ENCODE data around the gene GAGE13. TPM values are rescaled to one million over a fixed set of nuclear protein-coding genes. Genes with fewer than 3 reads are reported as not detected.
"Not testable (repeated sequence)": the region's sequence is repeated elsewhere in the genome, so short reads cannot be mapped to it uniquely, and the experiment has no call there.

GAGE13 gene
- total RNA-seq, result not detected
- polyA plus RNA-seq (2013, experiment 1 of 2), result not detected
- polyA plus RNA-seq (2013, experiment 2 of 2), result not detected
- long read RNA-seq, experiment 1, result 0 reads
- long read RNA-seq, experiment 2, result 0 reads
- long read RNA-seq, experiment 3, result 0 reads
- long read RNA-seq, experiment 4, result 0 reads

DNA sequence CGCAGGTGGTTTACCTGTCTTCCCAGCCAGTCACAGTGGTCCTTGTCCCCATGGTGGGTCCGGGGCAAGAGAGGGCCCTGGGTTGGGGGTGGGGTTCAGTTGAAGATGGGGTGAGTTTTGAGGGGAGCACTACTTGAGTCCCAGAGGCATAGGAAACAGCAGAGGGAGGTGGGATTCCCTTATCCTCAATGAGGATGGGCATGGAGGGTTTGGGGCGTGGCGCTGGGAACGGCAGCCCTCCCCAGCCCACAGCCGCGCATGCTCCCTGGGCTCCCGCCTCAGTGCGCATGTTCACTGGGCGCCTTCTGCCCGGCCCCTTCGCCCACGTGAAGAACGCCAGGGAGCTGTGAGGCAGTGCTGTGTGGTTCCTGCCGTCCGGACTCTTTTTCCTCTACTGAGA lies at the start of gene GAGE13:
GAGE13 (plus strand) TSS at position 301 of the 400 bp plus-strand sequence. CDS start 1,156 bp downstream, outside the sequence.
- H3K4me1 Mint-ChIP-seq; H3K4me3 ChIP-seq (ENCODE audit: low read length); H3K9me3 ChIP-seq (ENCODE audit: control insufficient read depth, low read length); H3K27me3 Mint-ChIP-seq (ENCODE audit: insufficient read depth); H3K27ac Mint-ChIP-seq; H3K9ac ChIP-seq (ENCODE audit: extremely low read depth, low read length, poor library complexity, severe bottlenecking); H3K4me1 ChIP-seq (ENCODE audit: control insufficient read depth, insufficient read depth, low read length); H3K36me3 Mint-ChIP-seq (ENCODE audit: low read depth); H3K4me3 Mint-ChIP-seq; H3K27me3 ChIP-seq (ENCODE audit: control insufficient read depth, insufficient read depth, low read length, poor library complexity, severe bottlenecking); DNase-seq; H3K27ac ChIP-seq (ENCODE audit: low read depth, low read length); H3K36me3 ChIP-seq (ENCODE audit: control insufficient read depth, insufficient read depth, low read length); H3K9me3 Mint-ChIP-seq: not testable (repeated sequence)
- WGBS, 2 experiments (ENCODE audit: insufficient coverage in 1 of 2, insufficient read length in 1 of 2), result no CpG with 5 or more reads among the region's 16 CpGs

DNA sequence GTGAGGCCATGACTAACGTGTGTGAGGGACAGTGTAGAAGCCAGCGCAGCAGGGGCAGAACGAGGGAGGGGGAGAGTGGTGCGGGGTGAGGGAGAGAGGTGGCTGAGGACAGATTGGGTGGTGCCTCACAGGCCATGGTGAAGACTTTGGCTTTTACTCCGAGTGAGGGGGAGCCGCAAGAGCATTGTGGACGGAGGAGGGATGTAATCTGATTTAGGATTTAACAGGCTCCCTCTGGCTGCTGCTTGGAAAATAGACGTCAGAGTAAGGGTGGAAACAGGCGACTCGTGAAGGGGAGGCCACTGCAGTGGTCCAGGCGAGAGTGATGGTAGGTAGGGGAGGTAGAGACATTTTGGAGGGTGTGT lies 48.8 kb upstream of the GAGE13 start:
- H3K9ac ChIP-seq (ENCODE audit: extremely low read depth, low read length, poor library complexity, severe bottlenecking), result no peak overlapping the region
- no peak overlapping the region for H3K4me3 ChIP-seq (ENCODE audit: low read length)
- H3K27me3 ChIP-seq (ENCODE audit: control insufficient read depth, insufficient read depth, low read length, poor library complexity, severe bottlenecking), result no peaks in the 10 kb centered on the region
- TF ChIP-seq, protein P1, sequence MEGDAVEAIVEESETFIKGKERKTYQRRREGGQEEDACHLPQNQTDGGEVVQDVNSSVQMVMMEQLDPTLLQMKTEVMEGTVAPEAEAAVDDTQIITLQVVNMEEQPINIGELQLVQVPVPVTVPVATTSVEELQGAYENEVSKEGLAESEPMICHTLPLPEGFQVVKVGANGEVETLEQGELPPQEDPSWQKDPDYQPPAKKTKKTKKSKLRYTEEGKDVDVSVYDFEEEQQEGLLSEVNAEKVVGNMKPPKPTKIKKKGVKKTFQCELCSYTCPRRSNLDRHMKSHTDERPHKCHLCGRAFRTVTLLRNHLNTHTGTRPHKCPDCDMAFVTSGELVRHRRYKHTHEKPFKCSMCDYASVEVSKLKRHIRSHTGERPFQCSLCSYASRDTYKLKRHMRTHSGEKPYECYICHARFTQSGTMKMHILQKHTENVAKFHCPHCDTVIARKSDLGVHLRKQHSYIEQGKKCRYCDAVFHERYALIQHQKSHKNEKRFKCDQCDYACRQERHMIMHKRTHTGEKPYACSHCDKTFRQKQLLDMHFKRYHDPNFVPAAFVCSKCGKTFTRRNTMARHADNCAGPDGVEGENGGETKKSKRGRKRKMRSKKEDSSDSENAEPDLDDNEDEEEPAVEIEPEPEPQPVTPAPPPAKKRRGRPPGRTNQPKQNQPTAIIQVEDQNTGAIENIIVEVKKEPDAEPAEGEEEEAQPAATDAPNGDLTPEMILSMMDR (conservative IDR thresholded peaks at IDR 0.05), result peak; percentile 59
- H3K27ac ChIP-seq (ENCODE audit: low read depth, low read length), result no peak overlapping the region
- Mint-ChIP-seq H3K27ac (peak overlapping the region; percentile 90), H3K4me1 (peaks cover 4% of the 10 kb centered on the region), H3K27me3 (ENCODE audit: insufficient read depth) (no peaks in the 10 kb centered on the region), H3K4me3 (peak overlapping the region; percentile 10), H3K36me3 (ENCODE audit: low read depth) (peaks cover 1% of the 10 kb centered on the region), H3K9me3 (peaks cover 65% of the 10 kb centered on the region)
- peak; percentile 82 for DNase-seq
- H3K9me3 ChIP-seq (ENCODE audit: control insufficient read depth, low read length), result no peaks in the 10 kb centered on the region
- H3K36me3 ChIP-seq (ENCODE audit: control insufficient read depth, insufficient read depth, low read length), result no peaks in the 10 kb centered on the region
- 20 to 23% methylated on average over 1 to 10 of the region's 11 CpGs for WGBS, 2 experiments (ENCODE audit: insufficient coverage in 1 of 2, insufficient read length in 1 of 2)
- no peaks in the 10 kb centered on the region for H3K4me1 ChIP-seq (ENCODE audit: control insufficient read depth, insufficient read depth, low read length)

DNA sequence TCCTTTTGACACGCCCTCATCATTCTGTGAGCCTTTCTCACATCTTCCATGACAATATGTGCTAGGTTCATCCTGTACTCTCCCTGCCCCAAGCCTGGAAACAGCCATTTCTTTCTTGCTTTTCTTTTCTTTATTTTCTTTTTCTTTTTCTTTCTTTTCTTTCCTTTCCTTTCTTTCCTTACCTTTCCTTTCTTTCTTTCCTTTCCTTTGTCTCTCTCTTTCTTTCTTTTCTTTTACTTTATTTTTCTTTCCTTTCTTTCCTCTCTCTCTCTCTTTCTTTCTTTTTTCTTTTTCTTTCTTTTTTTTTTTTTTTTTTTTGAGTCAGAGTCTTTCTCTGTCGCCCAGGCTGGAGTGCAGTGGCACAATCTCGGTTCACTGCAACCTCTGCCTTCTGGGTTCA lies 47.2 kb upstream of the GAGE13 start:
- no peaks in the 10 kb centered on the region for H3K36me3 ChIP-seq (ENCODE audit: control insufficient read depth, insufficient read depth, low read length)
- Mint-ChIP-seq H3K36me3 (ENCODE audit: low read depth) (peaks cover 1% of the 10 kb centered on the region), H3K27ac (no peak overlapping the region), H3K4me1 (no peaks in the 10 kb centered on the region), H3K27me3 (ENCODE audit: insufficient read depth) (no peaks in the 10 kb centered on the region), H3K4me3 (no peak overlapping the region), H3K9me3 (peaks cover 55% of the 10 kb centered on the region)
- TF ChIP-seq, protein P1 (conservative IDR thresholded peaks at IDR 0.05), result no peak
- H3K9ac ChIP-seq (ENCODE audit: extremely low read depth, low read length, poor library complexity, severe bottlenecking), result no peak overlapping the region
- no peak overlapping the region for H3K4me3 ChIP-seq (ENCODE audit: low read length)
- no peaks in the 10 kb centered on the region for H3K27me3 ChIP-seq (ENCODE audit: control insufficient read depth, insufficient read depth, low read length, poor library complexity, severe bottlenecking)
- no peak for DNase-seq
- no peak overlapping the region for H3K27ac ChIP-seq (ENCODE audit: low read depth, low read length)
- no peaks in the 10 kb centered on the region for H3K4me1 ChIP-seq (ENCODE audit: control insufficient read depth, insufficient read depth, low read length)
- H3K9me3 ChIP-seq (ENCODE audit: control insufficient read depth, low read length), result no peaks in the 10 kb centered on the region
- 86 to 97% methylated on average over 1 to 3 of the region's 3 CpGs for WGBS, 2 experiments (ENCODE audit: insufficient coverage in 1 of 2, insufficient read length in 1 of 2)

DNA sequence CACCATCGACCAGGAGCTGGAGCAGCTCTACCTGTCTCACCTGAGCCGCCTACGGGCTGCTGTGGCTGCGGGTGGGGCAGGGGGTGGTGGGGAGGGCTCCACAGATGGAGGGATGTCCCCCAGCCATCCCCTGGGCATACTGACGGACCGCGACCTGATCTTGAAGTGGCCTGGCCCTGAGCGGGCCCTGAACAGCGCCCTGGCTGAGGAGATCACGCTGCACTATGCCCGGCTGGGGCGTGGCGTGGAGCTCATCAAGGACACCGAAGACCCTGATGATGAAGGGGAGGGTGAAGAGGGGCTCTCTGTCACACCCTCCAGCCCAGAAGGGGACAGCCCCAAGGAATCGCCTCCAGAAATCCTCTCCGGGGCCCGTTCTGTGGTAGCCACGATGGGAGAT lies 45.2 kb upstream of the GAGE13 start:
- TF ChIP-seq, protein P1 (conservative IDR thresholded peaks at IDR 0.05), result no peak

More for the DNA sequence above, 45.2 kb upstream of the GAGE13 start:
- no peaks in the 10 kb centered on the region for H3K27me3 ChIP-seq (ENCODE audit: control insufficient read depth, insufficient read depth, low read length, poor library complexity, severe bottlenecking)
- no peak overlapping the region for H3K4me3 ChIP-seq (ENCODE audit: low read length)
- Mint-ChIP-seq H3K4me1 (no peaks in the 10 kb centered on the region), H3K27me3 (ENCODE audit: insufficient read depth) (no peaks in the 10 kb centered on the region), H3K4me3 (no peak overlapping the region), H3K9me3 (peaks cover 47% of the 10 kb centered on the region), H3K36me3 (ENCODE audit: low read depth) (peaks cover 1% of the 10 kb centered on the region), H3K27ac (no peak overlapping the region)
- no peaks in the 10 kb centered on the region for H3K9me3 ChIP-seq (ENCODE audit: control insufficient read depth, low read length)
- WGBS, 2 experiments (ENCODE audit: insufficient coverage in 1 of 2, insufficient read length in 1 of 2), result 90 to 93% methylated on average over 4 to 18 of the region's 18 CpGs
- H3K36me3 ChIP-seq (ENCODE audit: control insufficient read depth, insufficient read depth, low read length), result no peaks in the 10 kb centered on the region
- no peak overlapping the region for H3K9ac ChIP-seq (ENCODE audit: extremely low read depth, low read length, poor library complexity, severe bottlenecking)
- no peaks in the 10 kb centered on the region for H3K4me1 ChIP-seq (ENCODE audit: control insufficient read depth, insufficient read depth, low read length)
- DNase-seq, result no peak
- no peak overlapping the region for H3K27ac ChIP-seq (ENCODE audit: low read depth, low read length)

All from endodermal cell (in vitro differentiated cells).